GM23248 (cell line): ENCODE data around the gene NDUFS6.

Experiments
- EZH2 ChIP-seq: fragments of 200-600 bp; sonication (generic); IDR thresholded peaks from 2 replicates; pipeline ENCODE4 v1.6.1; 2018; ENCODE audit warnings: antibody characterized with exemption, mild to moderate bottlenecking; ENCODE audit not compliant: insufficient read depth, poor library complexity, severe bottlenecking
- EZH2phosphoT487 ChIP-seq: fragments of 200-600 bp; sonication (generic); IDR thresholded peaks from 2 replicates; pipeline ENCODE4 v1.6.1; 2018; ENCODE audit warnings: antibody characterized with exemption, moderate library complexity, mild to moderate bottlenecking, low read depth; ENCODE audit not compliant: insufficient read depth

- TF ChIP-seq EZH2 (no peak), EZH2phosphoT487 (no peak)
Measured at GRCh38 chr5:1855596-1855995, 54.4 kb downstream of the NDUFS6 start.
